Glutamatergic neuron (in vitro differentiated cells): ENCODE results near the gene PLIN1. TPM values are rescaled to one million over a fixed set of nuclear protein-coding genes. Genes with fewer than 3 reads are reported as not detected.

Experiments
- DNase-seq: peaks from one replicate; pipeline ENCODE4 v3.0.0; 2022
- H3K27ac Mint-ChIP-seq: one replicate; pipeline ENCODE4 v1.8.0; 2020; ENCODE audit warnings: mild to moderate bottlenecking, mixed read lengths, inconsistent platforms; ENCODE audit not compliant: unreplicated experiment
- H3K27me3 Mint-ChIP-seq: one replicate; pipeline ENCODE4 v1.8.0; 2020; ENCODE audit warnings: mild to moderate bottlenecking, moderate library complexity, mixed read lengths, inconsistent platforms; ENCODE audit not compliant: unreplicated experiment
- H3K36me3 Mint-ChIP-seq: one replicate; pipeline ENCODE4 v1.8.0; 2020; ENCODE audit warnings: mild to moderate bottlenecking, mixed read lengths, inconsistent platforms; ENCODE audit not compliant: unreplicated experiment
- H3K4me1 Mint-ChIP-seq: one replicate; pipeline ENCODE4 v1.8.0; 2020; ENCODE audit warnings: mild to moderate bottlenecking, low read depth, mixed read lengths, inconsistent platforms; ENCODE audit not compliant: unreplicated experiment
- H3K4me3 Mint-ChIP-seq: one replicate; pipeline ENCODE4 v1.8.0; 2020; ENCODE audit warnings: mild to moderate bottlenecking, mixed read lengths, inconsistent platforms; ENCODE audit not compliant: unreplicated experiment
- H3K9me3 Mint-ChIP-seq: one replicate; pipeline ENCODE4 v1.8.0; 2020; ENCODE audit warnings: mild to moderate bottlenecking, moderate library complexity, mixed read lengths, inconsistent platforms; ENCODE audit not compliant: unreplicated experiment
- CTCF ChIP-seq: fragments of 200-600 bp; sonication (generic); IDR thresholded peaks from one replicate; pipeline ENCODE4 v1.5.0; 2021; ENCODE audit not compliant: partially characterized antibody, unreplicated experiment
- total RNA-seq: library from RNA; stranded (reverse); fragmentation: NEBNext Ultra II Directional; extraction: Animal tissue kit (Norgen Biotek cat#: 25700); gene quantifications from one replicate; pipeline ENCODE4 v1.2.1, GENCODE V29; 2021; ENCODE audit not compliant: unreplicated experiment

Gene PLIN1
- total RNA-seq, 1 donor from 2014 or later = not detected

- peaks cover 5% of the 10 kb centered on the region for H3K4me1 Mint-ChIP-seq
- no peak overlapping the region for H3K4me3 Mint-ChIP-seq
- peaks cover 4% of the 10 kb centered on the region for H3K36me3 Mint-ChIP-seq
- H3K27me3 Mint-ChIP-seq = peaks cover 7% of the 10 kb centered on the region
- no peak overlapping the region for H3K27ac Mint-ChIP-seq
- no peak for DNase-seq
- TF ChIP-seq CTCF = no peak
- peaks cover 5% of the 10 kb centered on the region for H3K9me3 Mint-ChIP-seq
Measured at GRCh38 chr15:89659295-89659694, 19.9 kb downstream of the PLIN1 start.

- Mint-ChIP-seq H3K9me3 (peaks cover 10% of the 10 kb centered on the region), H3K36me3 (peaks cover 4% of the 10 kb centered on the region), H3K4me3 (no peak overlapping the region), H3K27ac (no peak overlapping the region), H3K27me3 (peaks cover 9% of the 10 kb centered on the region), H3K4me1 (peaks cover 5% of the 10 kb centered on the region)
- no peak for TF ChIP-seq CTCF
- no peak for DNase-seq
Measured at GRCh38 chr15:89657686-89658200, 21.4 kb downstream of the PLIN1 start.

GRCh38 chr15:89656116-89656815, 22.9 kb downstream of the PLIN1 start:
- peaks cover 5% of the 10 kb centered on the region for H3K4me1 Mint-ChIP-seq
- H3K4me3 Mint-ChIP-seq = peak overlapping the region; percentile 93
- H3K36me3 Mint-ChIP-seq = peaks cover 4% of the 10 kb centered on the region
- no peak for DNase-seq
- H3K27me3 Mint-ChIP-seq = peaks cover 9% of the 10 kb centered on the region
- no peak overlapping the region for H3K27ac Mint-ChIP-seq
- no peak for TF ChIP-seq CTCF
- peaks cover 10% of the 10 kb centered on the region for H3K9me3 Mint-ChIP-seq

GRCh38 chr15:89654847-89655805, 24.0 kb downstream of the PLIN1 start, which contains the start of gene KIF7:
KIF7 (minus strand) TSS chr15:89655467; CDS start chr15:89652930, 2,537 bp downstream.
- peak within 1 kb of the TSS; percentile 8 for H3K27ac Mint-ChIP-seq
- H3K4me1 Mint-ChIP-seq = peaks cover 5% of the 10 kb centered on the region
- no peak for TF ChIP-seq CTCF
- peaks cover 4% of the 10 kb centered on the region for H3K36me3 Mint-ChIP-seq
- DNase-seq = peak; percentile 63
- peaks cover 9% of the 10 kb centered on the region for H3K27me3 Mint-ChIP-seq
- peak within 1 kb of the TSS; percentile 93 for H3K4me3 Mint-ChIP-seq
- H3K9me3 Mint-ChIP-seq = peaks cover 10% of the 10 kb centered on the region
